Right forelimb (tissue), 1 donor: ENCODE data around the gene OR6B1.
"Not testable (repeated sequence)": the region's sequence is repeated elsewhere in the genome, so short reads cannot be mapped to it uniquely, and the experiment has no call there.

Experiments used
- DNase-seq: peaks from one replicate; pipeline ENCODE4 v3.0.0-alpha.2; 2018

Gene OR6B1

GRCh38 chr7:144006692-144007042 is 6.5 kb downstream of the OR6B1 start:
- DNase-seq: no peak

- no peak for DNase-seq
These were observed 9.2 kb downstream of the OR6B1 start for GRCh38 chr7:144009361-144009760.

- not testable (repeated sequence) for DNase-seq
These were observed 9.9 kb downstream of the OR6B1 start for GRCh38 chr7:144010061-144010460.

- DNase-seq: not testable (repeated sequence)
These were observed 10.7 kb downstream of the OR6B1 start for GRCh38 chr7:144010821-144011220.

- no peak for DNase-seq
These were observed 11.5 kb downstream of the OR6B1 start for GRCh38 chr7:144011458-144012230.

GRCh38 chr7:144018065-144018464 is 17.9 kb downstream of the OR6B1 start:
- DNase-seq: no peak

- no peak for DNase-seq
These were observed 19.3 kb downstream of the OR6B1 start for GRCh38 chr7:144019457-144019856.

- DNase-seq: no peak
These were observed 20.2 kb downstream of the OR6B1 start for GRCh38 chr7:144020340-144020739.

- no peak for DNase-seq
These were observed 22.0 kb downstream of the OR6B1 start for GRCh38 chr7:144022169-144022568.

- no peak for DNase-seq
These were observed 23.2 kb downstream of the OR6B1 start for GRCh38 chr7:144023171-144023827.

GRCh38 chr7:144024213-144024612 is 24.1 kb downstream of the OR6B1 start:
- DNase-seq: no peak

GRCh38 chr7:144026203-144026883 is 26.2 kb downstream of the OR6B1 start:
- DNase-seq: no peak

- DNase-seq: no peak
These were observed 26.9 kb downstream of the OR6B1 start for GRCh38 chr7:144027070-144027469.

GRCh38 chr7:144027974-144028373 is 27.9 kb downstream of the OR6B1 start:
- DNase-seq: no peak

GRCh38 chr7:144028547-144028946 is 28.4 kb downstream of the OR6B1 start:
- DNase-seq: no peak

- no peak for DNase-seq
These were observed 32.4 kb downstream of the OR6B1 start for GRCh38 chr7:144032516-144032915.

- DNase-seq: no peak
These were observed 33.0 kb downstream of the OR6B1 start for GRCh38 chr7:144032985-144033709.

- no peak for DNase-seq
These were observed 35.3 kb downstream of the OR6B1 start for GRCh38 chr7:144035385-144035784.

- no peak for DNase-seq
These were observed 36.3 kb downstream of the OR6B1 start for GRCh38 chr7:144036302-144036885.

- no peak for DNase-seq
These were observed 37.4 kb downstream of the OR6B1 start for GRCh38 chr7:144037414-144038035.

- DNase-seq: no peak
These were observed 38.8 kb downstream of the OR6B1 start for GRCh38 chr7:144038887-144039286.

- DNase-seq: no peak
These were observed 48.5 kb downstream of the OR6B1 start, which contains the start of gene OR2A5 for GRCh38 chr7:144048648-144049047. Gene OR2A5, plus strand, starts transcription at chr7:144048948. Its CDS starts 1,454 bp downstream, at chr7:144050402.
